ENCODE data around the gene TBC1D13.

Gene TBC1D13

GRCh38 chr9:128819716-128820664 is 32.9 kb downstream of the TBC1D13 start:
- no peak for TF ChIP-seq POLR2AphosphoS5 (IDR thresholded peaks at IDR 0.05; ENCODE audit: low read depth)
- TF ChIP-seq CTCF (IDR thresholded peaks at IDR 0.05; ENCODE audit: insufficient read depth, low read length) = no peak
- TF ChIP-seq GABPA (IDR thresholded peaks at IDR 0.05; ENCODE audit: low read depth) = no peak
- no peak for TF ChIP-seq REST (IDR thresholded peaks at IDR 0.05; ENCODE audit: insufficient replicate concordance, low read depth)
- no peak for TF ChIP-seq SPI1 (IDR thresholded peaks at IDR 0.05; ENCODE audit: borderline replicate concordance, low read depth)
- Histone ChIP-seq H3K27ac (replicated peaks) (no peak overlapping the region), H3K4me3 (replicated peaks; ENCODE audit: insufficient read depth, low read length) (peak overlapping the region; percentile 63), H3K27me3 (ENCODE audit: insufficient read depth, poor library complexity, severe bottlenecking) (no peaks in the 10 kb centered on the region)
- no peak for DNase-seq (ENCODE audit: low read depth in 1 of 2, low spot score in 1 of 2)

- Histone ChIP-seq H3K27me3 (ENCODE audit: insufficient read depth, poor library complexity, severe bottlenecking) (no peaks in the 10 kb centered on the region), H3K4me3 (replicated peaks; ENCODE audit: insufficient read depth, low read length) (no peak overlapping the region), H3K27ac (replicated peaks) (no peak overlapping the region)
- no peak for DNase-seq (ENCODE audit: low read depth in 1 of 2, low spot score in 1 of 2)
- TF ChIP-seq SPI1 (IDR thresholded peaks at IDR 0.05; ENCODE audit: borderline replicate concordance, low read depth) (no peak), POLR2AphosphoS5 (IDR thresholded peaks at IDR 0.05; ENCODE audit: low read depth) (peak; percentile 44)
Observed at GRCh38 chr9:128820665-128821583, 33.9 kb downstream of the TBC1D13 start.

GRCh38 chr9:128821584-128822406 is 34.7 kb downstream of the TBC1D13 start:
- Histone ChIP-seq H3K4me3 (replicated peaks; ENCODE audit: insufficient read depth, low read length) (no peak overlapping the region), H3K27ac (replicated peaks) (no peak overlapping the region), H3K27me3 (ENCODE audit: insufficient read depth, poor library complexity, severe bottlenecking) (no peaks in the 10 kb centered on the region)
- TF ChIP-seq POLR2AphosphoS5 (IDR thresholded peaks at IDR 0.05; ENCODE audit: low read depth) (peak; percentile 26; the same call in 1 of the 2 replicates), SPI1 (IDR thresholded peaks at IDR 0.05; ENCODE audit: borderline replicate concordance, low read depth) (no peak), GABPA (IDR thresholded peaks at IDR 0.05; ENCODE audit: low read depth) (no peak), REST (IDR thresholded peaks at IDR 0.05; ENCODE audit: insufficient replicate concordance, low read depth) (no peak), CTCF (IDR thresholded peaks at IDR 0.05; ENCODE audit: insufficient read depth, low read length) (no peak)
- DNase-seq (ENCODE audit: low read depth in 1 of 2, low spot score in 1 of 2) = no peak
